Fibroblast of the aortic adventitia (primary cell): ENCODE results near the gene MXRA5. TPM values are rescaled to one million over a fixed set of nuclear protein-coding genes. Genes with fewer than 3 reads are reported as not detected.

Source experiments
- DNase-seq: peaks from one replicate; pipeline ENCODE4 v3.0.0-alpha.2; 2010; ENCODE audit warnings: low read depth
- H3K4me3 ChIP-seq: 2 replicates; pipeline ENCODE4 v1.5.1; 2011; ENCODE audit warnings: low read depth, mild to moderate bottlenecking, control low read depth, low read length, moderate library complexity
- CTCF ChIP-seq: IDR thresholded peaks from 2 replicates; pipeline ENCODE4 v1.5.1; 2011; ENCODE audit warnings: mild to moderate bottlenecking, low read length, control low read depth, inconsistent platforms; ENCODE audit not compliant: insufficient read depth
- total RNA-seq: library from RNA; depleted of rRNA; stranded (reverse); fragments of >200 nt; gene quantifications from 2 replicates; pipeline ENCODE4 v1.2.3, GENCODE V29; 2012; ENCODE audit warnings: low replicate concordance

MXRA5 gene
- total RNA-seq, 1 donor = 4.7 TPM

DNA sequence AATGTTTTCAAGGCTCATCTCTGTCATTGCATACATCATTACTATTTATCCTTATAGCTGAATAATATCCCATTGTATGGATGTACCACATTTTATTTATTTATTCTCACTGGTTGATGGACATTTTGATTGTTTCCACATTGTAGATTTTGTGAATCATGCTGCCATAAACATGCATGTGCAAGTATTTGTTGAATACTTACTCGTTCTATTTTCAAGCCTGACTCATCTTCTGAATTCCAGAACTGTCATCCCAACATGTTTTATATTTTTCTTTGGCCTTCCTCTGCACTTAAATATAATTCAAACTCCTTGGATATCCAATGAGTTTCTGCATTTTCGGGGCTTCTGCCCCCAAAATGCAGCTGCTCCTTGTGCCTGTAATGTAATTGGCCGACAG is 77.6 kb downstream of the MXRA5 start:
- DNase-seq = peak; percentile 52
- no peak overlapping the region for H3K4me3 ChIP-seq

GRCh38 chrX:3263681-3264126 is 82.7 kb downstream of the MXRA5 start:
- no peak overlapping the region for H3K4me3 ChIP-seq
- peak; percentile 39 for DNase-seq
- no peak for TF ChIP-seq CTCF

More for the DNA sequence above, 77.6 kb downstream of the MXRA5 start:
- TF ChIP-seq CTCF = no peak

- H3K4me3 ChIP-seq = no peak overlapping the region
- TF ChIP-seq CTCF = no peak
- DNase-seq = peak; percentile 84
Observed at GRCh38 chrX:3262901-3263300, 83.6 kb downstream of the MXRA5 start.
